Measurements from ENCODE around the gene GBGT1.

DNA sequence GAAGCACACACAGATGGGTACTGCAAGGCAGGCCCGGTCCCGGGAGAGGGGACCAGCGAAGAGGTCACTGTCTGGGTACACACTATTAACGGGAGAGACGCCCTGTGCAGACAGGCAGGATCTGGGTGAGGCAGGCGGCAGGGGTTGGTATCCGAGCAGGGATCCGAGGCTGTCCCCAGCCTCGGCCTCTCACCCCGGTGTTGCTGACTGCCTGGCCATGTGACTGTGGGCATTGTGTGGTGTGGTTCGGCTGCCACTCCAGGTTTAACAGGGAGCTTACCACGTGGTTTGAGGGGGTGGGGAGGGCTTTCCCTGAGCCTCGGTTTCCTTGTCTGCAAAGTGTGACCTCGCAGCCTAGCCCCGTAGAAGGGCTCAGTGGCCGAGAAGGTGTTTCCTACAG, 31.5 kb downstream of the GBGT1 start:
- no peak for TF ChIP-seq POLR2AphosphoS5 (IDR thresholded peaks at IDR 0.05)
- TF ChIP-seq, protein P1, sequence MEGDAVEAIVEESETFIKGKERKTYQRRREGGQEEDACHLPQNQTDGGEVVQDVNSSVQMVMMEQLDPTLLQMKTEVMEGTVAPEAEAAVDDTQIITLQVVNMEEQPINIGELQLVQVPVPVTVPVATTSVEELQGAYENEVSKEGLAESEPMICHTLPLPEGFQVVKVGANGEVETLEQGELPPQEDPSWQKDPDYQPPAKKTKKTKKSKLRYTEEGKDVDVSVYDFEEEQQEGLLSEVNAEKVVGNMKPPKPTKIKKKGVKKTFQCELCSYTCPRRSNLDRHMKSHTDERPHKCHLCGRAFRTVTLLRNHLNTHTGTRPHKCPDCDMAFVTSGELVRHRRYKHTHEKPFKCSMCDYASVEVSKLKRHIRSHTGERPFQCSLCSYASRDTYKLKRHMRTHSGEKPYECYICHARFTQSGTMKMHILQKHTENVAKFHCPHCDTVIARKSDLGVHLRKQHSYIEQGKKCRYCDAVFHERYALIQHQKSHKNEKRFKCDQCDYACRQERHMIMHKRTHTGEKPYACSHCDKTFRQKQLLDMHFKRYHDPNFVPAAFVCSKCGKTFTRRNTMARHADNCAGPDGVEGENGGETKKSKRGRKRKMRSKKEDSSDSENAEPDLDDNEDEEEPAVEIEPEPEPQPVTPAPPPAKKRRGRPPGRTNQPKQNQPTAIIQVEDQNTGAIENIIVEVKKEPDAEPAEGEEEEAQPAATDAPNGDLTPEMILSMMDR (IDR thresholded peaks at IDR 0.05), result no peak
- TF ChIP-seq EP300 (IDR thresholded peaks at IDR 0.05), result no peak
- no peak for TF ChIP-seq POLR2A (IDR thresholded peaks at IDR 0.05)

Data from gastroesophageal sphincter (tissue), 3 donors.